OCI-LY3 (cell line): ENCODE measurements around the gene FOXF2.

ENCODE experiments used
- H2AFZ ChIP-seq: fragments of 200-600, 300-600 bp; shearing (Covaris generic); 2 replicates; pipeline ENCODE4 v1.6.0; 2014; ENCODE audit warnings: antibody characterized with exemption, low read depth, low read length
- H3K27ac ChIP-seq: fragments of 200-600, 300-600 bp; sonication (generic); 2 replicates; pipeline ENCODE4 v1.5.1; 2014; ENCODE audit warnings: mild to moderate bottlenecking, low read length, moderate library complexity, mixed read lengths
- H3K27me3 ChIP-seq: fragments of 200-600, 300-600 bp; sonication (generic); 2 replicates; pipeline ENCODE4 v1.6.1; 2014; ENCODE audit warnings: low read depth, low read length, mixed read lengths
- H3K36me3 ChIP-seq: fragments of 200-600, 300-600 bp; sonication (generic); replicated peaks from 2 replicates; pipeline ENCODE3; 2014; ENCODE audit warnings: low read depth, low read length, mixed read lengths
- H3K4me1 ChIP-seq: fragments of 300-600, 200-600 bp; sonication (generic); 2 replicates; pipeline ENCODE4 v1.6.1; 2014; ENCODE audit warnings: low read length, mixed read lengths
- H3K4me2 ChIP-seq: fragments of 200-600, 300-600 bp; sonication (generic); 2 replicates; pipeline ENCODE4 v1.6.1; 2014; ENCODE audit warnings: low read length, mixed read lengths
- H3K4me3 ChIP-seq: fragments of 300-600, 200-600 bp; sonication (generic); 2 replicates; pipeline ENCODE4 v1.5.1; 2014; ENCODE audit warnings: antibody characterized with exemption, mild to moderate bottlenecking, low read length, moderate library complexity
- H3K79me2 ChIP-seq: fragments of 300-600, 200-600 bp; shearing (Covaris generic); 2 replicates; pipeline ENCODE4 v1.6.1; 2014; ENCODE audit warnings: mild to moderate bottlenecking, low read length, mixed read lengths
- H3K9ac ChIP-seq: fragments of 300-600, 200-600 bp; shearing (Covaris generic); 2 replicates; pipeline ENCODE4 v1.6.0; 2014; ENCODE audit warnings: mild to moderate bottlenecking, low read length, moderate library complexity
- H3K9me3 ChIP-seq: fragments of 200-600, 300-600 bp; shearing (Covaris generic); 2 replicates; pipeline ENCODE4 v1.6.1; 2014; ENCODE audit warnings: low read length, mixed read lengths; ENCODE audit not compliant: insufficient read depth
- H4K20me1 ChIP-seq: fragments of 200-600, 300-600 bp; sonication (generic); 2 replicates; pipeline ENCODE4 v1.6.1; 2016; ENCODE audit warnings: low read length, mixed read lengths; ENCODE audit not compliant: insufficient read depth
- CTCF ChIP-seq: fragments of 200-600, 300-600 bp; sonication (generic); IDR thresholded peaks from 2 replicates; pipeline ENCODE4 v1.5.1; 2014; ENCODE audit warnings: antibody characterized with exemption, low read length, low read depth
- EZH2phosphoT487 ChIP-seq: fragments of 200-600 bp; shearing (Covaris generic); IDR thresholded peaks from 2 replicates; pipeline ENCODE4 v1.6.1; 2018; ENCODE audit warnings: antibody characterized with exemption, mixed run types, low read depth

The FOXF2 gene

GRCh38 chr6:1438471-1438881, 49.1 kb downstream of the FOXF2 start:
- Histone ChIP-seq H3K9ac (no peak overlapping the region), H3K27me3 (peaks cover 2% of the 10 kb centered on the region; the same call in 1 of the 2 replicates), H3K79me2 (no peaks in the 10 kb centered on the region), H2AFZ (no peak overlapping the region), H3K9me3 (no peaks in the 10 kb centered on the region), H3K4me3 (no peak overlapping the region), H3K4me1 (peaks cover 7% of the 10 kb centered on the region; the same call in 1 of the 2 replicates), H3K27ac (no peak overlapping the region), H3K36me3 (no peaks in the 10 kb centered on the region), H3K4me2 (no peak overlapping the region), H4K20me1 (no peaks in the 10 kb centered on the region)
- TF ChIP-seq EZH2phosphoT487 (no peak), CTCF (no peak)

- H3K36me3 ChIP-seq: no peaks in the 10 kb centered on the region
- H4K20me1 ChIP-seq: no peaks in the 10 kb centered on the region
These were observed 50.0 kb downstream of the FOXF2 start for GRCh38 chr6:1439349-1439748.

GRCh38 chr6:1442929-1443328, 53.6 kb downstream of the FOXF2 start:
- Histone ChIP-seq H3K36me3 (no peaks in the 10 kb centered on the region), H3K9me3 (no peaks in the 10 kb centered on the region), H3K4me2 (no peak overlapping the region), H3K4me3 (no peak overlapping the region), H3K4me1 (peaks cover 3% of the 10 kb centered on the region; the same call in 1 of the 2 replicates), H4K20me1 (no peaks in the 10 kb centered on the region), H3K79me2 (no peaks in the 10 kb centered on the region), H3K27me3 (no peaks in the 10 kb centered on the region), H2AFZ (no peak overlapping the region), H3K27ac (no peak overlapping the region), H3K9ac (no peak overlapping the region)
- TF ChIP-seq CTCF: no peak
- no peak for TF ChIP-seq EZH2phosphoT487

More at GRCh38 chr6:1439349-1439748, 50.0 kb downstream of the FOXF2 start:
- Histone ChIP-seq H3K27ac (no peak overlapping the region), H2AFZ (no peak overlapping the region), H3K9me3 (no peaks in the 10 kb centered on the region), H3K27me3 (peaks cover 2% of the 10 kb centered on the region; the same call in 1 of the 2 replicates), H3K4me3 (no peak overlapping the region), H3K4me1 (peaks cover 7% of the 10 kb centered on the region; the same call in 1 of the 2 replicates), H3K9ac (no peak overlapping the region), H3K4me2 (no peak overlapping the region), H3K79me2 (no peaks in the 10 kb centered on the region)
- TF ChIP-seq CTCF (no peak), EZH2phosphoT487 (no peak)
